HPDE6-E6E7 (cell line): ENCODE data around the gene GFPT2.

Source experiments
- DNase-seq: peaks from one replicate; pipeline ENCODE4 v3.0.0; 2011; ENCODE audit warnings: missing footprints; ENCODE audit errors: extremely low spot score

Gene GFPT2

GRCh38 chr5:180378438-180379344 lies 25.6 kb upstream of the GFPT2 start:
- DNase-seq: no peak

- DNase-seq: no peak
These were observed 24.5 kb upstream of the GFPT2 start for GRCh38 chr5:180377556-180378197.

- DNase-seq: no peak
These were observed 23.4 kb upstream of the GFPT2 start for GRCh38 chr5:180376511-180376910.

GRCh38 chr5:180375955-180376354 lies 22.8 kb upstream of the GFPT2 start:
- no peak for DNase-seq

GRCh38 chr5:180375291-180375690 lies 22.2 kb upstream of the GFPT2 start:
- no peak for DNase-seq

GRCh38 chr5:180373870-180374269 lies 20.7 kb upstream of the GFPT2 start:
- no peak for DNase-seq

- no peak for DNase-seq
These were observed 20.3 kb upstream of the GFPT2 start for GRCh38 chr5:180373454-180373853.

- DNase-seq: no peak
These were observed 18.8 kb upstream of the GFPT2 start for GRCh38 chr5:180371949-180372348.

GRCh38 chr5:180370861-180371641 lies 17.9 kb upstream of the GFPT2 start:
- no peak for DNase-seq

- no peak for DNase-seq
These were observed 14.9 kb upstream of the GFPT2 start for GRCh38 chr5:180367991-180368390.

GRCh38 chr5:180367300-180367699 lies 14.2 kb upstream of the GFPT2 start:
- DNase-seq: no peak

- DNase-seq: no peak
These were observed 13.2 kb upstream of the GFPT2 start for GRCh38 chr5:180366326-180366725.

GRCh38 chr5:180365829-180366228 lies 12.7 kb upstream of the GFPT2 start:
- DNase-seq: no peak

- no peak for DNase-seq
These were observed 11.2 kb upstream of the GFPT2 start for GRCh38 chr5:180364306-180364856.

- no peak for DNase-seq
These were observed 7.2 kb upstream of the GFPT2 start for GRCh38 chr5:180360078-180360957.

- no peak for DNase-seq
These were observed 5.6 kb upstream of the GFPT2 start for GRCh38 chr5:180358694-180359093.

GRCh38 chr5:180358179-180358578 lies 5.0 kb upstream of the GFPT2 start:
- DNase-seq: no peak

GRCh38 chr5:180354966-180355365 lies 1.8 kb upstream of the GFPT2 start:
- DNase-seq: no peak

- DNase-seq: no peak
These were observed 880 bp upstream of the GFPT2 start for GRCh38 chr5:180353980-180354452.

GRCh38 chr5:180352116-180353047 lies 754 bp downstream of the GFPT2 start:
- DNase-seq: no peak
